HG02678 (cell line): Measurements from ENCODE around the gene RPS15A.
A peak's percentile ranks its signal among the peaks of the same experiment; 100 is the strongest.
"Not testable (repeated sequence)": the region's sequence is repeated elsewhere in the genome, so short reads cannot be mapped to it uniquely, and the experiment has no call there.

Experiments used
- ATAC-seq: cut with Tn5 transposase; IDR thresholded peaks from one replicate; pipeline ENCODE4 v1.9.1; 2021; ENCODE audit warnings: mild to moderate bottlenecking, moderate library complexity; ENCODE audit not compliant: unreplicated experiment

The RPS15A gene

GRCh38 chr16:18797746-18798145 is 7.6 kb upstream of the RPS15A start:
- no peak for ATAC-seq

DNA sequence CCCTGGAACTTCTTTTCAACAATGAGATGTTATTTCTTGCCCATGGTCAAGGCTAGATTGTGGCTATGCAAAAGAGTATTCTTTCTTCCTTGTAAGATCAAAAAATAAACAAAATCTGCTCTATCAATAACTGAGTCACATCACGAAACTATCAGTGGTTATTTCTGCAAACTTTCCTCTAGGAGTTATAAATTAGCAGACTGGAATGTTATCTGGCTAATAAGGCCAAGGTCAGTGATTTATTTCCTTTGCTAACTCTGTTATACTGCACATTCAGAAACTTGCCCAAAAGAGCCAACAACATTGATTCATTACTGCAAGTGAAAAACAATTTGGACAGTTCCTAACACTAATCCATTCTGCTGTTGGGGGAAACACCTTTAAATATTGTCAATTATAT is 6.2 kb upstream of the RPS15A start:
- ATAC-seq, result no peak

- no peak for ATAC-seq
Measured at GRCh38 chr16:18792836-18793433, 2.8 kb upstream of the RPS15A start.

DNA sequence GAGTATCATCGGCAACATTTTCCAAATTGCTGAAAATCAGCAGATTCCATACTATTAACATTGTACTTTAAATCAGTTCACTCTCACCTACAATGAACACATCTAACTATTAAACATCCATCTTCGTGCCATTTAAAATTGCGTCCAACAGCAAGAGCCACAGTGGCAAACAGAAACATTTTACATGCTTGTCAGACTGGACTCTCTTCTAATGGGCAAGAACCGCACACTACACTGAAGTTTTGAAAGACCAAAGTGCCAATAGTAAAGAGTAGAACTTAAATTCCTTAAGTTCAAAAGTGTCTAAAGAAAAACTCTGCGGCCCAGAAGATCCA is 652 bp downstream of the RPS15A start:
- no peak for ATAC-seq

- ATAC-seq, result no peak
Measured at GRCh38 chr16:18788828-18789514, 1.2 kb downstream of the RPS15A start.

DNA sequence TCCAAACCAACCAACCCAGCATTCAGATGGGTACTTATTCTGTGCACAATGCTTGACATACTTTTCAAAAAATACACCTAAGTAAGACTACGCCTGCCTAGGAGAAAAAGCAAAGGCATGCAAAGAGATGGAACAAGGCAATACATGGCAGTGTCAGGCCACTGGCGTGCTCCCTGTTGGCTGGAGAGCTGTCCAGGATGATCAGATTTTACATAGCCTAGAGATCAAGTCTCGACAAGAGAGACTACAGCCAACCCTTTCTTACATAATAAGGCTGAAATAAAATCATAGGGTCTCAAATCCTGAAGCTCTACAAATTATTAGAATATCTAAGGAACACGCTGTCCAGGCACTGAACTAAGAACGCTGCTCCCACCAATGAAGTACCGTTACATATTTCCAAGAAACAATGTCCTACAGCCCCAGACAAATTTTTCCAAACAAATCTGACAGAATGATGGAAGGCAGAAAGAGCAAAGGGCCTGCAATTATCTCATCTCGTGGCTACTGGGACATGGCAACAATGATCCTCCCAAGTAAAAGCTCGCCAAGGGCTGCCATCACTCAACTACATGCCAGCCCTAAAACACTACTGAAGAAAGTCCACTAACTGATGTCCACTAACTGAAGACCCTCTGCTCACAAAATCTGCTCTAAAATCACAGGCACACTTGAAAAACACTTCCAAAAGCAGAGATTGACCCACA is 5.1 kb downstream of the RPS15A start:
- no peak for ATAC-seq

GRCh38 chr16:18783430-18784341 is 6.4 kb downstream of the RPS15A start:
- no peak for ATAC-seq

DNA sequence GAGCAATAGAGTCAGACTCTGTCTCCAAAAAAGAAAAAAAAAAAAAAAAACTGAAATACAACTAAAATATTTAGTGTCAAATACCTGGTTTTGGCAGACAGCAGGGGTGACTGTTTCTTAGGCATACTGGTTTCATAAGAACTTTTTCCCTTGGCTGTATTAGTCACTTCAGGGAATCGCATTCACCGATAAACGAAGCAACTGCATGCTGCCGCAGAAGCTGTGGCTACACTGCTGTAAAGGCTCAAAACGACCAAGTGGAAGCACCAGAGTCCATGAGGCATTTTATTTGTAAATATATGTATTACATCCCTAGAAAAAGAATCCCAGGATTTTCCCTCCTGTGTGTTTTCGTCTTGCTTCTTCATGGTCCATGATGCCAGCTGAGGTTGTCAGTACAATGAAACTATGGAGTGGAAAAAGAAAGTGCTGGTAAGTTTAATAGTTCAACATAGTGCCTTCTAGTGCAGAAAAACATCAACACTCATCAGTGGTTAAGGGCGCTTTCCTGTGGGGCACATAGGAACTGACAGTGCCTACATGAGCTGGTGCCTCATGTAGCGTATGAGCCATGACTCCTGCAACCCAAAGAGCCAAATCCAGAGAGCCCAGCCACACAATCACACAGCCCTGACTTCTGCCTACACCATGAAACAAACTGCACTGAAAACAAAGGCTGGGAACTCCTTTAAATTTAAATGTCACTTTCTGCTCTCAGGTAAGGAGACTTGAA is 7.3 kb downstream of the RPS15A start:
- no peak for ATAC-seq

GRCh38 chr16:18781232-18781631 is 8.9 kb downstream of the RPS15A start:
- ATAC-seq, result not testable (repeated sequence)

DNA sequence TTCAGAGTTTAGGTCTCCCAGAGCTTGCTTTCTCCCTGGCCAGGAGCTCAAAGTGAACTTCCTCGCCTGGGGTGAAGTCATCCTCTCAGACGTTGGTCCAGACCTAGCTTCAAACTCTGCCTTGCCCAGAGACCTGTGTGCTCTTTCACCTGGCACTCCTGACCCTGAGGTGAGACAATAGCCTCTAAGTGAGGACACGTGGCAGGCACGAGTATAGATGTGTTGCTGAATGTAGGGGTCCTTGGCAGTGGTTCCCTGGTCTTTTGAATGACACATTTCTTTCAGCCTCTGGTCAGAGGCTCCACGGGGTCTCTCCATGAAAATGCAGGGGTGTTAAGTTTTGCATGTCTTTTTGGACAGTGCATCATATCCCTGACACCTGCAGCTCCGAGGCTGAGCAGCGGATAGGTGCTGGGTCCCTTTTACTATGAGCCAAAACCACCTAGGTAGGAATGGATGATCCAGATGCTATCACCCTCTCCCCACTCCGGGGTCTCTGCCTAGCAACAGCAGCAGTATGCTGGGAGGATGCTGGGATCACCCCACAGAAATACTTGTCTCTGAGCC is 9.6 kb downstream of the RPS15A start:
- ATAC-seq, result not testable (repeated sequence)

- not testable (repeated sequence) for ATAC-seq
Measured at GRCh38 chr16:18777664-18778063, 12.5 kb downstream of the RPS15A start.

GRCh38 chr16:18776334-18776733 is 13.8 kb downstream of the RPS15A start:
- ATAC-seq, result not testable (repeated sequence)

DNA sequence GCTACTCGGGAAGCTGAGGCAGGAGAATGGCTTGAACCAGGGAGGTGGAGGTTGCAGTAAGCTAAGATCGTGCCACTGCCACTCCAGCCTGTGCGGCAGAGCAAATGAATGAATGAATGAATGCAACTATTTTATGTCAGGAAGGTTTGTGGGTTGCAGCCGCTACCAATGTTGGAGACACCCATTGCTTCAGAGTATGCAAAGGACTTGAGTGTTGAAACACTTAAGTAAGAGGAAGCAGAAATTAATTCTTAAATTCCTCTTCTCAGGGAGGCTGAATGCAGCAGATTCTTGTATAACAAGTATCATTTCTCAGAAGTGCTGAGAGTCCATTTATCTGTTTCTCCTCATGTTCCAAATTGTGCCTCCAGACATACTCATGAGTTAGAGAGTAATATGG is 15.5 kb downstream of the RPS15A start:
- ATAC-seq, result not testable (repeated sequence)

- not testable (repeated sequence) for ATAC-seq
Measured at GRCh38 chr16:18772171-18772570, 18.0 kb downstream of the RPS15A start.

GRCh38 chr16:18770336-18770962 is 19.7 kb downstream of the RPS15A start:
- ATAC-seq, result not testable (repeated sequence)

- peak; percentile 74 for ATAC-seq
Measured at GRCh38 chr16:18767217-18767616, 22.9 kb downstream of the RPS15A start.

DNA sequence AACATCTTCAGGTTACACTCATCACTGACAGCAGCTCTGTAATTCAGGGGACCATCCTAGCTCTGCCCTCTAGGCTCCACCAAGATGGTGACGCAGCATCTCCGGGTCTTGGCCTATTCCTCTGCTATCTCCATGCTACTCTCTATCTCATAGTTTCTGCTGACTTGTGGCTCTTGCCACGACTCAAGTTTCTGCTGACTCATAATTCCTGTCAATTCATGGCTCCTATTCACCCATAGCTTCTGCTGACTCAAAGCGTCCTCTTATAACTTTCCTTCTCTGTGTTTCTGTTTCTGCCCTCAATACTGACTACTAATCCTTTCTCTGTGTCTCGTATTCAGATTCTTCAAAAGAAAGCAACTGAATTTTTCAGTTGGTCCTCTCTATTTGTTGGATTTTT is 27.4 kb downstream of the RPS15A start:
- peak; percentile 51 for ATAC-seq

DNA sequence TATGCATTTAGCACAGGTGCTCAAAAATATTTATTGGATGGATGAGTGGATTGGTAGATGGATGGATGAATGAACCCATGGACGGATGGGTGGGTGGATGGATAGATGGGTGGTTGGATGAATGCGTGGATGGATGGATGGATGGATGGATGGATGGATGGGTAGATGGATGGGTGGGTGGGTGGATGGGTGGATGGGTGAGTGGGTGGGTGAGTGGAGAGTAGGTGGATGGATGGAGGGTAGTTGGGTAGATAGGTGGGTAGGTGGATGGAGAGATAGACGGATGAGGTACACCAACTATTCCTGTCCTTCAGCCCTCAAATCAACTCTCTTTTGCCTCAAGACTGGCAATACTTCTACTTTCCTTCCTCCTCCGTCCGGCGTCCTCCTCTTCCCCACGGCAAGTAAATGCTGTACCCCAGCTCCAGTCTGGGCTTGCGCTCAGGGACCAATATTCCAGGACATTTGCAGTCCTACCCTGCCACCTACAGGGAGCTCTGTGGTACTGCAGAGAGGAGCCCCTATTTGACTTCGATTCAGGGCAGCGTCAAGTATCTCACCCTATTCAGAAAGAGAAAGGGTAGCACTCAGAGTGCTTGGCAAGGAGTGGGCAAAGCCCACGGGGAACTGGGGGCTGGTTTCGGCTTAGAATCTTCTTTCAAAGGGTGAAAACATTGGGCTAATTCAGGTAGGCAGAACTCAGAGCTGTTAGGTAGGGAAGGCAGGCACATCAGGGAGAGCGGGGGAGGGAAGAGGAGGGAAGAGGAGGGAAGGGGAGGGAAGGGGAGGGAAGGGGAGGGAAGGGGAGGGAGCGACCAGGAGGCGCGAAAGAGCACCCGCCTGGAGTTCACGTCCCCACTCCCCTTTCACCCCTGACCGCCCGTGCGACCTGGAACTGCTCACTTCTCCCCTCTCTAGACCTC is 30.3 kb downstream of the RPS15A start:
- ATAC-seq, result peak; percentile 56
